Measurements from ENCODE around the gene LRRC18.

Gene LRRC18

GRCh38 chr10:48878091-48878490 is 61.5 kb downstream of the LRRC18 start:
- no peak for FAIRE-seq

- FAIRE-seq: no peak
Measured at GRCh38 chr10:48872234-48872633, 67.4 kb downstream of the LRRC18 start.
